Measurements from ENCODE around the gene GJC3.
A peak's percentile ranks its signal among the peaks of the same experiment; 100 is the strongest.
"Not testable (repeated sequence)": the region's sequence is repeated elsewhere in the genome, so short reads cannot be mapped to it uniquely, and the experiment has no call there.

Gene GJC3, protein sequence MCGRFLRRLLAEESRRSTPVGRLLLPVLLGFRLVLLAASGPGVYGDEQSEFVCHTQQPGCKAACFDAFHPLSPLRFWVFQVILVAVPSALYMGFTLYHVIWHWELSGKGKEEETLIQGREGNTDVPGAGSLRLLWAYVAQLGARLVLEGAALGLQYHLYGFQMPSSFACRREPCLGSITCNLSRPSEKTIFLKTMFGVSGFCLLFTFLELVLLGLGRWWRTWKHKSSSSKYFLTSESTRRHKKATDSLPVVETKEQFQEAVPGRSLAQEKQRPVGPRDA

DNA sequence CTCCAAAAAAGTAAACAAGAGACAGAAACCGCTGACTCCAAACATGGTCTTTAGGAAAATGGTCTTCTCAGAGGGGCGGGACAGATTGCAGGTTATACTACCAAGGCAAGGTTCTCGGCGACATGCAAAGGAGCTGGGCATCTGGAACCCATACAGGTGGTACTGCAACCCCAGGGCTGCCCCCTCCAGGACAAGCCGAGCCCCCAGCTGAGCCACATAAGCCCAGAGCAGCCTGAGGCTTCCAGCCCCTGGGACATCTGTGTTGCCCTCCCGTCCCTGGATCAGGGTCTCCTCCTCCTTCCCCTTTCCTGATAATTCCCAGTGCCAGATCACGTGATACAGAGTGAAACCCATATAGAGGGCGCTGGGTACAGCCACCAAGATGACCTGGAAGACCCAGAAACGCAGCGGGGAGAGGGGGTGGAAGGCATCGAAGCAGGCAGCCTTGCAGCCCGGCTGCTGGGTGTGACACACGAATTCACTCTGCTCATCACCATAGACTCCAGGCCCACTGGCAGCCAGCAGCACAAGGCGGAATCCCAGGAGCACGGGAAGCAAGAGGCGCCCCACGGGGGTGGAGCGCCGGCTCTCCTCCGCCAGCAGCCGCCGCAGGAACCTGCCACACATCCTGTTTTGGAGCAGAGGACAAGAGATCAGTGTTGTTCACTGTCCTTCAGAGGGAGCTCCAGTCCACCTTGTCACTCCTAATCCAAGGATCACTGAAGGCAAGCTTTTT lies at the start of gene GJC3:
TSS of gene GJC3 (minus strand) at position 627 of the 736 bp plus-strand sequence. CDS start at position 627, 0 bp downstream.
- DNase-seq = peak; percentile 75

DNA sequence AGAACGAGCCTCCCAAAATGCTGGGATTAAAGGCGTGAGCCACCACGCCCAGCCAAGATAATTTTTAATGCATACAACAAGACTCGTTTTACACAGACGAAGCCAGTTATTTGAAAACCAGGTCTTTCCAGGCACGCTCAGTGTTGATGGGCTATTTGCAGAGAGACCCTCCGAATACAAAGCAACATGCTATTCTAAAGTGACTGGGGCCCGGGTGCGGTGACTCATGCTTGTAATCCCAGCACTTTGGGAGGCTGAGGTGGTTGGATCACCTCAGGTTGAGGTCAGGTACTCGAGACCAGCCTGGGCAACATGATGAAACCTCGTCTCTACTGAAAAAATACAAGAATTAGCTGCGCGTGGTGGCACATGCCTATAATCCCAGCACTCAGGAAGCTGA lies 47.2 kb upstream of the GJC3 start:
- no peak for DNase-seq

DNA sequence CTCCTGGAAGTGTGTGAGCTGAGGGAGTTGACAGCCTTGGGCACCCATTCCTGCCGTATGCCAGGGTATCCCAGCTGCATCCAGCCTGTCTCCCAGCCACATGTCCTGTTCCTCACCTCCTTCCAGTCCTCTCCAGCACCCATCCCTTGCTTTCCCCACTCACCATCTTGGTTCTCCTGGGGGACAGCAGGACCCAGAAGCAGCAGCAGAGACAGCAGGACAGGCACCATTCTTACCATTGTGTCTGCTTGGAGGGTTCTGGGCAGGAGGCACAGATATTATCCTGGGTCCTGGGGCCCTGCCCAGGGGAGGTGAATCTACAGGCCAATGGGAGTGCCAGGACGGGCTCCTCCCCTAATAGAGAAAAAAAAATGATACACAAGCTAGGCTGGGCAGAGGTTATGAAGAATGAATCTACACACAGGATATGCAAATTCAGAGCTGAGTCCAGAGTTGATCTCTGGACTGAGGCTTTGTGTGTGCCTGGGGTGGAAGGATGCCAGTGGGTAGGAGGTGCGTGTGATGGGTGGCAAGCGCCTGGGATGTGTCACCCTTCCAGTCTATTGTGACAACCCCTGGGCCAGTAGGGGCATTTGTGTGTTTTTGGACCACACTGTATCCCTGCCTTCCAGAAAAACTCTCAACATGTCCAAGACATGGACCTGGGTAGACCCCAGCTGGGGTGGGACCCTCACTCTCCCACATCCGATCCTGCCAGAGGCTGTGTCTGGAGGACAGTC lies 46.5 kb upstream of the GJC3 start, which contains the start of gene AZGP1:
TSS of gene AZGP1 (minus strand) at position 250 of the 740 bp plus-strand sequence. CDS start at position 239, 11 bp downstream.
- peak; percentile 35 for DNase-seq

DNA sequence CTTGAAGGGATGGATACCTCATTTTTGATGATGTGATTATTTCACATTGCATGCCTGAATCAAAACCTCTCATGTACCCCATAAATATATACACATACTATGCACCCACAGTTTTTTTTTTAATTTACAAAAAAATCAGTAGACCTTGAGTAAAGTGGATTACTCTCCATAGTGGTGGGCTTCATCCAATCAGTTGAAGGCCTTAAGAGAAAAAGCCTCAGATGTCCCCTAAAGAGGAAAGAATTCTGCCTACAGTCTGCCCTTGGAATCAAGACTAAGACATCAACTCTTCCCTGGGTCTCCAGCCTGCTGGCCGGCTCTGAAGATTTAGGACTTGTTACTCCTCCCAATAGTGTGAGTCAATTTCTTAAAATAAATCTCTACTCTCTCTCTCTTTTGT lies 45.3 kb upstream of the GJC3 start:
- DNase-seq = no peak

DNA sequence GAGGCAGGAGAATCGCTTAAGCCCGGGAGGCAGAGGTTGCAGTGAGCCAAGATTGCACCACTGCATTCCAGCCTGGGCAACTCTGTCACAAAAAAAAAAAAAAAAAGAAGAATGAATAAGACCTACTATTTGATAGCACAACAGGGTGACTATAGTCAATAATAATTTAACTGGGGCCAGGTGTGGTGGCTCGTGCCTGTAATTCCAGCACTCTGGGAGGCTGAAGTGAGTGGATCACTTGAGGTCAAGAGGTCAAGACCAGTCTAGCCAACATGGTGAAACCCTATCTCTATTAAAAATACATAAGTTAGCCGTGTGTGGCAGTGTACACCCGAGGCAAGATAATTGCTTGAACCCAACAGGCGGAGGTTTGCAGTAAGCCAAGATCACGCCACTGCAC lies 44.4 kb upstream of the GJC3 start:
- not testable (repeated sequence) for DNase-seq

DNA sequence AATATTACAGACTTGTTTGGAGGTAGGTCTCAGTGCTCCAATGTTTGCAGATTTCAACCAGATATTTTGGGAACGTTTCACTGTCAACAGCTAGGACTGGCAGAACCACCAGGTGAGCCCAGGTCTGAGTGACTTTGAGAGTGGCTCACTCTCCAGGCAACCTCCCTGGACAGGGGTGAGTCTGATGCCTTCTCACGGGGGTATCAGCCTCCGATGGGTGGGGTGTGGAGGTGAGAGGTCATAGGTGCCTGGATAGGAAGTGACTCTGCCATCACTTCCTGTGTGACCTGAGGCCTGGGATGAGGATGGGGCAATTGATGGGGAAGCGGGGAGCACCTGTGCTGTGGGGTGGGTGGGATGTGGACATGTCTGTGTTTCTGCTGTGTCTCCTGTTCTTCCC lies 41.8 kb upstream of the GJC3 start:
- no peak for DNase-seq

DNA sequence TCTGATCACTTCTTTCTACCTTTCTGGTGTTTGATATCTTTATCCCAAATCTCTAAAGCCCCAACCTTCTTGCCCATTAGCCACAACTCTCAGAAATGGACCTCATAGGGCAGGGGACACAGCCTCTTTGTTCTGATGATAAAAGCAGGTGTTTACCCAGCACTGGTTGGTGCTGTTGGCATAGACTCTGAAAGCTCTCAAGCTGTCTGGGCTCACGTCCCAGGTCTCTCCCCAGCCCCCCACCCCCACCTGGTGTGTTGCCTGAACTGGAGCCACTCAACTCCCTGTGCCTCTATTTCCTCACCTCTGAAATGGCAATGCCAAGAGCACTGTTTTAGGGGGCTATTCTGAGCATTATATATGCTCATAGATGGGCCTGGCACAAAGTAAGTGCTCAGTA lies 40.4 kb upstream of the GJC3 start:
- DNase-seq = not testable (repeated sequence)

DNA sequence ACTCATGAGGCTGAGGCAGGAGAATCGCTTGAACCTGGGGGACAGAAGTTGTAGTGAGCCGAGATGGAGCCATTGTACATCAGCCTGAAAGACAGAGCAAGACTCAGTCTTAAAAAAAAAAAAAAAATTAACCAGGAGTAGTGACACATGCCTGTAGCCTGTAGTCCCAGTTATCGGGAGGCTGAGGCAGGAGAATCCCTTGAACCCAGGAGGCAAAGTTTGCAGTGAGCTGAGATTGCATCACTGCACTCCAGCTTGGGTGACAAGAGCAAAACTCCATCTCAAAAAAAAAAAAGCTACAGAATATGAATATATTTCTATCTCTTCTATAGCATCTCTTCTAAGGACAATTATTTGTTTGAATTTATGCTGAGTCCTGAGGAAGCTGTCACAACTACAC lies 39.9 kb upstream of the GJC3 start:
- no peak for DNase-seq

DNA sequence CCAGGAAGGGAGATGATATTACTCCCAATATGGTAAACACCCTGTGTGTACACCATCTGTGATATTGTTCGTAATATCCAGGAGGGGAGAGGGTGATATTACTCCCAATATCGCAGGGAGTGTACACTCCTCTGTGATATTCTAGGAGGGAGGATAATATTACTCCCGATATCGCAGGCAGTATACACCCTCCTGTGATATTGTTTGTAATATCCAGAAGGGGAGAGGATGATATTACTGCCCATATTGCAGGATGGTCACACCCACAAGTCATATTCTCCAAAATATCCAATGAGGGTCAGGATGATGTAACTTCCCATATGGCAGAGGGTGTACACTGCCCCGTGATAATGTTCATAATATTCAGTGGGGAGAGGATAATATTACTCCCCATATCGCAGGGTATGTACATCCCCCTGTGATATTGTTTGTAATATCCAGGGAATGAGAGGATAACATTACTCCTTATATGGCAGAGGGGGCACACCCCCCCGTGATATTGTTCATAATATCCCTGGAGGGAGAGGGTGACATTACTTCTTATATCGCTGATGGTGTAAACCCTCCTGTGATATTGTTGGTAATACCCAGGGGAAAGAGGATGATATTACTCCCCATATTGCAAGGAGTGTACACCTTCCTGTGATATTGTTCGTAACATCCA lies 29.3 kb upstream of the GJC3 start:
- DNase-seq = no peak

DNA sequence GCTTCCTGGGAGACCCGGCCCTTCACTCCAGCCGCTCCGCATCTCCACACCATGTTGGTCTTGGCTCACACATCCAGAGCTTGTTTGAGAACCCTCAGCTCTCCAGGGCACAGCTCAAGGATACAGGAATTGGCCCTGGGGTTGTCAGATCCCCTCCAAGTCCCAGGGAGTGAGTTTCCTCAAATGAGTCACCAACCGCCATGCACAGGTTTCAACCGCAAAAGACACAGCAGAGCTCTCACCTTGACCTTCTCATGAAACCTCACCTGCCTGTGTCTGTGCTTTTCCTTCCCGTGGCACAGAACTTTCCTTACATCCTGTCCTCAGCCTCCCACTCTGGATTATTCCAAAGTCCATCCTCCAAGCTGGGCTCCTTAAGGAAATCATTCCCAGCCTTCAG lies 25.8 kb upstream of the GJC3 start:
- no peak for DNase-seq

DNA sequence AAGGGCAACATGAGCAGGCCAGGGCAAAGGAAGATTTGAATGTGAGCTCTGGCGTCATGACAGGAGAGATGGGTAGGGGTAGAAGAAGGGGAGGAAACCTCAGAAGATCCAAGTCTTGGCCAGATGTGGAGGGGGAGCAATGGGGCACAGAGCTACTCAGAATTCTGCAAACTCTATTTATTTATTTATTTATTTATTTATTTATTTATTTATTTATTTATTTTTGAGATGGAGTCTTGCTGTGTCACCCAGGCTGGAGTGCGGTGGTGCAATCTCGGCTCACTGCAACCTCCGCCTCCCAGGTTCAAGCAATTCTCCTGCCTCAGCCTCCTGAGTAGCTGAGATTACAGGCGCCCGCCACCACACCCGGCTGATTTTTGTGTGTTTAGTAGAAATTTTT lies 25.2 kb upstream of the GJC3 start:
- DNase-seq = not testable (repeated sequence)

DNA sequence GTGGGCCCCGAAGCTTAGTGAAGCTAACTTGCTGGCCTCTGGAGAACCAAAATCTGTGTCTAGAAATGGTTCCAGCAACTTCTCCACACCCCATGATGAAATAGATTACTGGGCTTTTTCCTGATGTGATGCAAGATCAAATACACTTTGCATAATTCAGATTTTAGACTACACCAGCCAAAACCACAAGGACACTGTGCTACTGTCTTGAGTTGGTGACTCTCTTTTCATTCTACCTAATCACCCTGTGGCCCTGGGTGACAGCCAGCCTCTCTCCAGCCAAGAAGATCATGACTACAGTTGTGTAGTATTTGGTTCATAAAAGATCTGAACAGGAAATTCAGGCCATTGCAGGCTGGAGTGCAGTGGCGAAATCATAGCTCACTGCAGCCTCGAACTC lies 24.2 kb upstream of the GJC3 start:
- peak; percentile 67 for DNase-seq

DNA sequence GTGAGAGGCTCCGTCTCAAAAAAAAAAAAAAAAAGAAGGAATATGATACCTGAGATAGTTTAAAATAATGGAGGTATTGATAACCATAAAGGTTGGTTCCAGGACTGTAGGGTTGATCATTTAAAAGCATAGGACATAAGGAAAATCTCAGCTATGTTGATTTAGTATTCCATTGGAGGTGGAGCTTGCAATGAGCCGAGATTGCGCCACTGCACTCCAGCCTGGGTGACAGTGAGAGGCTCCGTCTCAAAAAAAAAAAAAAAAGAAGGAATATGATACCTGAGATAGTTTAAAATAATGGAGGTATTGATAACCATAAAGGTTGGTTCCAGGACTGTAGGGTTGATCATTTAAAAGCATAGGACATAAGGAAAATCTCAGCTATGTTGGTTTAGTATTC lies 23.2 kb upstream of the GJC3 start:
- DNase-seq = not testable (repeated sequence)

DNA sequence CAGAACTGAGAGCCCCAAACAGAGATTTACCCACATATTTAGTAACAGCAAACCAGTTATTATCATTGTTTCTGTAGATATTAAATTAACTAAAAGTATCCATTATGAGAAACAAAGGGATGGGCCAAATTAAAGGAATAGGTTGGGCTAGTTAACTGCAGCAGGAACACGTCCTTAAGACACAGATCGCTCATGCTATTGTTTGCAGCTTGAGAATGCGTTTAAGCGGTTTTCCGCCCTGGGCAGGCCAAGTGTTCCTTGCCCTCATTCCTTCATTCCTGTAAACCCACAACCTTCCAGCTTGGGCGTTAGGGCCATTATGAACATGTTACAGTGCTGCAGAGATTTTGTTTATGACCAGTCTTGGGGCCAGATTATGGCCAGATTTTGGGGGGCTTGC lies 21.4 kb upstream of the GJC3 start:
- not testable (repeated sequence) for DNase-seq

DNA sequence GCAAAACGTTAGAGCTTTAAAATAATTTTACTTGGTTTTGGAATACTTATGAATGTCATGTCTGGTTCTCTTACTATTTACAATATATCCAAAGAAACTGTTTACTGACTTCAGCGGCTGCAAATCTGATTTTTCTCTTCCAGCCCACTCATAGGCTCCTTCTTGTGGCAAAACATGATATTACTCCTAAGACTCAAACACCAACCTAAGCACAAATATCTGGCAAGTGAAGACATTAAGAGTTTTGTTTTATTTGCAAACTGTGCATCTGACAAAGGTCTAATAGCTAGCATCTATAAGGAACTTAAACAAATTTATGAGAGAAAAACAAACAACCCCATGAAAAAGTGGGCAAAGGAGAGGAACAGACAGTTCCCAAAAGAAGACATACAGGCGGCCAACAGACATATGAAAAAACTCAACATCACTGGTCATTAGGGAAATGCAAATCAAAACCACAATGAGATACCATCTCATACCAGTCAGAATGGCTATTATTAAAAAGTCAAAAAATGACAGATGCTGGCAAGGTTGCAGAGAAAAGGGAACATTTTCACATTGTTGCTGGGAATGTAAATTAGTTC lies 20.3 kb upstream of the GJC3 start:
- peak; percentile 46 for DNase-seq

DNA sequence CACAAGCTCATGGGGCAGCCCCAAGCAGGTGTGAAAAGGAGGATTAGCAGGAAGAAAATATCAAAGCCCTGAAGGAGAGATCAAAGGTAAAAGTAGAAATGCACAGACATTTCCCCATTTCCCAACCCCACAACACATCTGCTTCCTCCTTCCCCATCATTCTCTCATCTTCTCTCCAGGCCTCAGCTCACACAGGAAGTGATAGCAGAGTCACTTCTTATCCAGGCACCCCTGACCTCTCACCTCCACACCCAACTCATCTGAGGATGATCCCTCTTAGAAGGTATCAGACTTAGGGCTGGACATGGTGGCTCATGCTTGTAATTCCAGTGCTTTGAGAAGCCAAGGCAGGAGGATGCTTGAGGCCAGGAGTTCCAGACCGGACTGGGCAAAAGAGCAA lies 18.2 kb upstream of the GJC3 start:
- no peak for DNase-seq

DNA sequence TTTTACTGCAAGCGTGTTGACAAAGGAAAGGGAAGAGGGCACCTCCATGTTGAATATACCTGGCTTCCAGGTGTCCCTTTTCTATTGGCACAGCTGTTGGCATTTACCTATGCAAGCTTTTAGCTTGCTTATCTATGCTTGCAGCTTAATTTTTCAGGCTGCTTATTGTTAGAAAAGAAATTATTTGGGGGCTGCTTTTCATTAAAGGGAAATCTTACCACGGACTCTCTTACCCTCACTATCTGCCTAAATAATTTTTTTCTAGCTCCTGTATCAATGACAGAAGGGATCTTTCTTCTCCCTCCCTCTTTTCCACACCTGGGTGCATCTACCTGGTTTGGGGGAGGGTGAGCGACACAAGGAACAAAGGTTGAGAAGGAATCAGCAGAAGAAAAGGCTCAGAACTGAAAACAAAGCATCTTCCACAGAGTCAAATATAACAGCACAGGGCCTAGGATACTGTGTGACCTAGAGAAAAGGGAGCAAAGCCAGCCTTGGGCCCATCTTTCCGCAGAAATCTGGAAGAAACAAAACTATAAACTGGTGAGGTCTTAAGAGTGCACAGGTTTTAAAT lies 15.2 kb upstream of the GJC3 start:
- no peak for DNase-seq

DNA sequence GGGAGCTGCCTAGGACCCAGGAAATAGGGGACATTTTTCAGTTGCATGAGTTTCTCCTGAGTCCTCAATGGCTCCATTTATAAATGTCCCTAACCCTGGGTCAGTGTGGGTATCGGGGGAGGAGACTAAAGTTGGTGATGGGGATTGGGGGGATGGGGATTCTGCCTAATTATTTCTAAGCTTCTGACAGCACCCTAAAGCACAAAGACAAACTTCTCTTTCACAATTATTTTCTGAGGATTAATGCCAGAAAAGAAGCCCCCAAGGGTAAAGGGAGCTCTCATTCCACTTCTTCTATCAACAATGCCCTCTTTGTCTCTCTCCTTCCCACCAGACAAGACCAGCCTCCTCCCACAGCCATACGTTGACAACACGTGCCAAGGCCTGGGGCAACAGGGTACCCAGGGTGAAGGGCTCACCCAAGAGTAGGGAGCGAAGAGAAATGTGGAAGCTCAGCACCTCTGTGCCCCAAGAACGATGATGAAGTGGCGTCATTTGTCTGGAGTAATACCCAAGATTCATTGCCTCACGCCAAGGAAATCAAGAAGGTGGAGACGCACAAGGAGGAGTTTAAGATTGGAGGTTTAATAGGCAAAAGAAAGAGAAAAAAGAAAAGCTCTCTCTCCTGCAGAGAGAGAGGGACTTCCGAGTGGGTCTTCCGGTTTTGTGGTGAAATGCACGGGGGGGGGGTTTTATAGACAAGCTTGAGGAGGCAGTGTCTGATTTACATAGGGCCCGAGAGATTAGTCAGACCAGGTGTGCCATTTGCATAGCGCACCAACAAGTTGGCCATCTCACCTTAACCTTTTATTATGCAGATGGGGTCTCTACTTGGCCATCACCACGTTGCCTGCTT lies 14.4 kb upstream of the GJC3 start:
- no peak for DNase-seq

DNA sequence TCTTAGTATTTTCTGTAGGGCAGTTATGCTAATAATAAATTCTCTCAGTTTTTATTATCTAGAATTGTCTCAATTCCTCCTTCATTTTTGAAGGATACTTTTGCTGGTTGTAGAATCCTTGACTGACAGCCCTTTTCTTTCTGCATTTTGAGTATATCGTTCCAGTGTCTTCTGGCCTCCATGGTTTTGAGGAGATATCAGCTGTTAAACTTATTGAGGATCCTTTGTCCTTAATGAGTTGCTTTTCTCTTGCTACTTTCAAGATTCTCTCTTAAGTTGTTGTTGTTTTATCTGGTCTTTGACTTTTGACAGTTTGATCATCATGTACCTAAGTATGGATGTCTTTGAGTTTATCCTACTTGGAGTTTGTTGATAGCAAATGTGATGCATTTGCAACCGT lies 8.9 kb upstream of the GJC3 start:
- no peak for DNase-seq

DNA sequence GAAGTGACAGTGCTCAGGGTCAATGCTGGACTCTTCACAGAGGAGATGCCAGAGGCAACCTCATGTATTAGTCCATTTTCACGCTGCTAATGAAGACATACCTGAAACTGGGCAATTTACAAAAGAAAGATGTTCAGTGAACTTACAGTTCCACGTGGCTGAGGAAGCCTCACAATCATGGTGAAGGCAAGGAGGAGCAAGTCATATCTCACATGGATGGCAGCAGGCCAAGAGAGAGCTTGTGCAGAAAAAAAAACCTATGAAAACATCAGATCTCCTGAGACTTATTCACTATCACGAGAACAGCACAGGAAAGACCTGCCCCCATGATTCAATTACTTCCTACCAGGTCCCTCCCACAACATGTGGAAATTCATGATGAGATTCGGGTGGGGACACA lies 5.6 kb upstream of the GJC3 start:
- DNase-seq = peak; percentile 52

DNA sequence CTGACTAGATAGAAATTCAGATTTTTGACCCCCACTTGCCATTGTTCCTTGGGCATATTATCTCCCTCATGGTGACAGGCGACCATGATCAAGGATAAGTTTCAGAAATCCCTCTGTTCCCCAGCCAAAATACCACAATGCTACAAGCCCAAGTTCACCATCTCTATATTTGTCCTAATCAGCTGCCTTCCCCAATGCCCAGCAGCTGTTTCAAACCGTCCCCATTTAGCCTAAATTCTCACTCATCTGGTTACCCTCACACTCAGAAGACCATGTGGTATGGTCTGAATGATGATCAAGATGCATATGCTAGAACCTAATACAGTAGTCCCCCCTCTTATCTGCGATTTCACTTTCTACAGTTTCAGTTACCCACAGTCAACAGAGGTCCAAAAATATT lies 956 bp upstream of the GJC3 start:
- DNase-seq = no peak

DNA sequence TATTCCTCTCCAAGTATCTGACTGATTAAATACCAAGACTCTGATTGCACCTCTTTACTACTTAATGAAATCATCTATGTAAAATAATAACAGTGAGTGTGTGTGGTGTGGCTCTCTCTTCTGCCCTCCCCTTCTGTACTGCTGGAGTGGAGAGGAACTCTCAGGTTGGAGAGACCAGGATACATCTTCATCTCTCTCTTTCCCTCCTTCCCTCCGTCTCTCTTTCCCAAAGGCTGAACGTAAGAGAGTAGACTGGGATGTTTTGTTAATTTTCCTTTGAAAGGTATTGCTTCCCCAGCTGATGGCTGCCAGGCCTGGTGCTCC lies 272 bp upstream of the GJC3 start:
- no peak for DNase-seq
